CD4-positive, alpha-beta T cell (primary cell): ENCODE data around the gene PXDN. TPM values are rescaled to one million over a fixed set of nuclear protein-coding genes. Genes with fewer than 3 reads are reported as not detected.

Experiments
- ATAC-seq: fragments of 200-7000 bp; cut with Tn5 transposase; one replicate; pipeline ENCODE4 v1.10.0; 2022; ENCODE audit warnings: mild to moderate bottlenecking; ENCODE audit not compliant: poor library complexity
- CTCF ChIA-PET: fragments of 350-600 bp; sonication (Branson Sonifier 250); formaldehyde crosslinking; loops from one replicate; lab custom pipeline; 2021; ENCODE audit warnings: antibody characterized with exemption, inconsistent platforms; lab: Charles Lee
- POLR2A ChIA-PET: fragments of 350-600 bp; sonication (Branson Sonifier 250); formaldehyde crosslinking; loops from one replicate; lab custom pipeline; 2021; ENCODE audit warnings: antibody characterized with exemption, inconsistent platforms; lab: Charles Lee
- DNase-seq, 14 experiments: peaks; one replicate each; pipeline ENCODE4 v3.0.0-alpha.2; 2013 to 2020; ENCODE audit warnings: mixed read lengths in 2 of 14
- H3K27ac ChIP-seq, 2 donors: one replicate each; pipeline versions ENCODE4 v1.5.1 to v1.7.0; 2013; ENCODE audit warnings: low read length in 2 of 2, low read depth in 1 of 2, mild to moderate bottlenecking in 1 of 2
- H3K27me3 ChIP-seq, 2 experiments: 1 replicate in 1 of 2; 2 replicates in 1 of 2; pipeline versions ENCODE4 v1.6.1 to v1.7.0; 2013; ENCODE audit warnings: low read length in 2 of 2, control low read depth in 1 of 2, mild to moderate bottlenecking in 1 of 2, moderate library complexity in 1 of 2; ENCODE audit not compliant: insufficient read depth in 2 of 2, control insufficient read depth in 1 of 2
- H3K36me3 ChIP-seq: one replicate; pipeline ENCODE4 v1.6.1; 2013; ENCODE audit warnings: low read length, control low read depth; ENCODE audit not compliant: insufficient read depth
- H3K4me1 ChIP-seq: one replicate; pipeline ENCODE4 v1.6.1; 2013; ENCODE audit warnings: low read length, control low read depth; ENCODE audit not compliant: insufficient read depth
- H3K4me3 ChIP-seq: one replicate; pipeline ENCODE4 v1.5.1; 2013; ENCODE audit warnings: mild to moderate bottlenecking, low read length, moderate library complexity
- H3K9me3 ChIP-seq, 2 experiments: 1 replicate in 1 of 2; 2 replicates in 1 of 2; pipeline versions ENCODE4 v1.6.1 to v1.7.0; 2013; ENCODE audit warnings: low read length in 2 of 2, mild to moderate bottlenecking in 2 of 2, control low read depth in 1 of 2, moderate library complexity in 1 of 2; ENCODE audit not compliant: control insufficient read depth in 1 of 2, insufficient read depth in 1 of 2
- H3K27ac Mint-ChIP-seq: one replicate; pipeline ENCODE4 v1.8.0; 2020; ENCODE audit warnings: mixed read lengths
- H3K27me3 Mint-ChIP-seq: one replicate; pipeline ENCODE4 v1.8.0; 2021; ENCODE audit warnings: mixed read lengths
- H3K36me3 Mint-ChIP-seq: one replicate; pipeline ENCODE4 v1.8.0; 2021; ENCODE audit warnings: low read depth, mixed read lengths
- H3K4me1 Mint-ChIP-seq: one replicate; pipeline ENCODE4 v1.8.0; 2021; ENCODE audit warnings: low read depth, mixed read lengths
- H3K4me3 Mint-ChIP-seq: one replicate; pipeline ENCODE4 v1.8.0; 2020; ENCODE audit warnings: mild to moderate bottlenecking, mixed read lengths
- H3K9me3 Mint-ChIP-seq: one replicate; pipeline ENCODE4 v1.8.0; 2020; ENCODE audit warnings: mixed read lengths
- CTCF ChIP-seq: fragments of 200-600 bp; IDR thresholded peaks from one replicate; pipeline ENCODE4 v1.8.0; 2022; ENCODE audit warnings: antibody characterized with exemption, mild to moderate bottlenecking
- intact Hi-C, 2 experiments: fragments of 100-400 bp; cut with DNase I in 1 of 2; cut with micrococcal nuclease in 1 of 2; formaldehyde crosslinking; loops; one replicate each; pipeline versions ENCODE4 v1.15.1 to v1.9.0; 2023 to 2025; cut with DNase I, micrococcal nuclease
- total RNA-seq, 174 experiments: library from RNA in 2 of 174; stranded (reverse) in 2 of 174; gene quantifications; one replicate each; pipeline ENCODE4 v1.2.3 and lab custom pipeline; 2021 to 2026

The PXDN gene
- total RNA-seq, 2 experiments from 2014 or later, result 0.47 to 0.84 TPM

- peaks cover 0 to 18% of the 10 kb centered on the region in 2 experiments for H3K9me3 ChIP-seq
- no peaks in the 10 kb centered on the region for H3K4me1 Mint-ChIP-seq
- peaks cover 4 to 17% of the 10 kb centered on the region in 2 experiments for H3K27me3 ChIP-seq
- DNase-seq (no peak), ATAC-seq (no peak)
- intact Hi-C loops, result no loop called here
- no peak overlapping the region for H3K27ac Mint-ChIP-seq
- no peak for TF ChIP-seq CTCF
- peaks cover 49% of the 10 kb centered on the region for H3K27me3 Mint-ChIP-seq
- no peaks in the 10 kb centered on the region for H3K36me3 ChIP-seq
- no peaks in the 10 kb centered on the region for H3K36me3 Mint-ChIP-seq
- CTCF ChIA-PET, result no interaction called here
- H3K4me3 Mint-ChIP-seq, result no peak overlapping the region
- no peak overlapping the region for H3K4me3 ChIP-seq
- POLR2A ChIA-PET, result no interaction called here
- no peak overlapping the region for H3K27ac ChIP-seq
- H3K9me3 Mint-ChIP-seq, result no peaks in the 10 kb centered on the region
- peaks cover 4% of the 10 kb centered on the region for H3K4me1 ChIP-seq
These were observed 2.0 kb downstream of the PXDN start for GRCh38 chr2:1742301-1742680.

- H3K36me3 Mint-ChIP-seq, result no peaks in the 10 kb centered on the region
- H3K27ac Mint-ChIP-seq, result no peak overlapping the region
- DNase-seq, result no peak
- H3K4me1 Mint-ChIP-seq, result no peaks in the 10 kb centered on the region
- TF ChIP-seq CTCF, result no peak
- no peak for ATAC-seq
- H3K27me3 ChIP-seq, result peaks cover 4 to 17% of the 10 kb centered on the region in 2 experiments
- H3K4me3 Mint-ChIP-seq, result no peak overlapping the region
- POLR2A ChIA-PET, result no interaction called here
- H3K27me3 Mint-ChIP-seq, result peaks cover 45% of the 10 kb centered on the region
- CTCF ChIA-PET, result no interaction called here
- H3K27ac ChIP-seq, result no peak overlapping the region
- no peaks in the 10 kb centered on the region for H3K9me3 Mint-ChIP-seq
- peaks cover 4% of the 10 kb centered on the region for H3K4me1 ChIP-seq
- H3K4me3 ChIP-seq, result no peak overlapping the region
- peaks cover 0 to 18% of the 10 kb centered on the region in 2 experiments for H3K9me3 ChIP-seq
- no peaks in the 10 kb centered on the region for H3K36me3 ChIP-seq
- intact Hi-C loops, result no loop called here
These were observed 2.5 kb downstream of the PXDN start for GRCh38 chr2:1741851-1742250.

GRCh38 chr2:1740716-1741589 lies 3.4 kb downstream of the PXDN start:
- no peak for TF ChIP-seq CTCF
- ChIA-PET CTCF (no interaction called here), POLR2A (no interaction called here)
- Mint-ChIP-seq H3K4me3 (no peak overlapping the region), H3K27me3 (peaks cover 36% of the 10 kb centered on the region), H3K27ac (no peak overlapping the region), H3K36me3 (no peaks in the 10 kb centered on the region), H3K4me1 (no peaks in the 10 kb centered on the region), H3K9me3 (no peaks in the 10 kb centered on the region)
- ATAC-seq, result no peak
- intact Hi-C loops, result no loop called here
- Histone ChIP-seq H3K4me1 (peaks cover 4% of the 10 kb centered on the region), H3K27me3 (peaks cover 4 to 17% of the 10 kb centered on the region in 2 experiments), H3K9me3 (peaks cover 0 to 18% of the 10 kb centered on the region in 2 experiments), H3K4me3 (no peak overlapping the region), H3K27ac (no peak overlapping the region), H3K36me3 (no peaks in the 10 kb centered on the region)
- DNase-seq, result no peak
